Left ventricle myocardium superior (tissue), 1 donor: ENCODE data around the gene NLGN1. TPM values are rescaled to one million over a fixed set of nuclear protein-coding genes. Genes with fewer than 3 reads are reported as not detected.
"Not testable (repeated sequence)": the region's sequence is repeated elsewhere in the genome, so short reads cannot be mapped to it uniquely, and the experiment has no call there.

Experiments used
- ATAC-seq: fragments of 200-7000 bp; cut with Tn5 transposase; one replicate; pipeline ENCODE4 v1.9.1; 2020; ENCODE audit warnings: mild to moderate bottlenecking, moderate library complexity
- DNase-seq: peaks from one replicate; pipeline ENCODE4 v3.0.0-alpha.2; 2020
- intact Hi-C: fragments of 100-400 bp; cut with micrococcal nuclease; formaldehyde crosslinking; loops from one replicate; pipeline ENCODE4 v1.11.0; 2022
- total RNA-seq: library from RNA; stranded (reverse); fragmentation: NEBNext Ultra II Directional; extraction: Animal tissue kit (Norgen Biotek cat#: 25700); gene quantifications from one replicate; pipeline ENCODE4 v1.2.1, GENCODE V29; 2021
- donor health status: DM: no; HTN: yes; CAD: no; lungs with severe emphysema.

Gene NLGN1
- total RNA-seq, 1 donor from 2014 or later = 10.5 TPM

GRCh38 chr3:173411375-173411973, 13.9 kb downstream of the NLGN1 start:
- intact Hi-C loops = loop anchor here (5.0 kb wide), 1 partner anchor 141 kb away; no protein-coding TSS in a partner anchor
- no peak for DNase-seq
- peak; percentile 83 for ATAC-seq

GRCh38 chr3:173416070-173416469, 18.5 kb downstream of the NLGN1 start:
- DNase-seq = no peak
- intact Hi-C loops = no loop called here
- ATAC-seq = no peak

DNA sequence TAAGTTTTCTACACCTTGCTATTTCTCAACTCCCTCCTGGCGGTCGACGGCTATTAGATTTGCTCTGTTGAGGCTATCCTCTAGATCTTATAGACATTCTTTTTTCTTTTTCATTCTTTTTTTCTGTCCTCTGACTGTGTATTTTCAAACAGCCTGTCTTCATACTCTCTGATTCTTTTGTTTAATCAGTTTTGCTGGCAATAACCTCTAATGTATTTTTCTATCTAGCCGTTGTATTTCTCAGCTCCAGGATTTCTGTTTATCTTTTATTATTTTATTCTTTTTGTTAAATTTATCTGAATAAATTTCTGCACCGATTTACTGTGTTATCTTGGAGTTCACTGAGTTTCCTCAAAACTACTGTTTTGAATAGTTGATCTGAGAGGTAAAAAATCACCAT, 31.5 kb downstream of the NLGN1 start:
- intact Hi-C loops = no loop called here
- ATAC-seq = no peak
- DNase-seq = no peak

GRCh38 chr3:173429527-173429926, 32.0 kb downstream of the NLGN1 start:
- no peak for DNase-seq
- intact Hi-C loops = no loop called here

GRCh38 chr3:173430576-173430975, 33.0 kb downstream of the NLGN1 start:
- ATAC-seq (no peak), DNase-seq (no peak)
- intact Hi-C loops = no loop called here

More at GRCh38 chr3:173429527-173429926, 32.0 kb downstream of the NLGN1 start:
- no peak for ATAC-seq

DNA sequence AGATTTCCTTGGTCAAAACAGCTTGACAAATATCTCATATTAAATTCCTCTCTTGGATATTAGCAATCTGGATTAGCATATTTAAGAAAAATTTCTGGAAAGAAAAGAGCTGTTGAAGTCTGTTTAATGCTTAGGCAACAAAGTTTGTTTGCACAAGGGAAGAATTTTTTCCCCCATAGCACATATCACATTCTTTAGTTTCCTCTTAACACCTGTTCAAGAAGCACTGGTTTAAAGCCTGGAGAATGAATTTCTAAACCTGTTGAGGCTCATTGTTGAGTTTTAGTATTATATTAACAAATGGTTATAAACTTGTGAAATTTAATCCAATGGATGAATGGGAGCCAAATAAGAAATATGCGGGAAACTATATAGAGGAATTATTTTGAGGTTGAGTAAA, 41.5 kb downstream of the NLGN1 start:
- ATAC-seq = no peak
- intact Hi-C loops = no loop called here

DNA sequence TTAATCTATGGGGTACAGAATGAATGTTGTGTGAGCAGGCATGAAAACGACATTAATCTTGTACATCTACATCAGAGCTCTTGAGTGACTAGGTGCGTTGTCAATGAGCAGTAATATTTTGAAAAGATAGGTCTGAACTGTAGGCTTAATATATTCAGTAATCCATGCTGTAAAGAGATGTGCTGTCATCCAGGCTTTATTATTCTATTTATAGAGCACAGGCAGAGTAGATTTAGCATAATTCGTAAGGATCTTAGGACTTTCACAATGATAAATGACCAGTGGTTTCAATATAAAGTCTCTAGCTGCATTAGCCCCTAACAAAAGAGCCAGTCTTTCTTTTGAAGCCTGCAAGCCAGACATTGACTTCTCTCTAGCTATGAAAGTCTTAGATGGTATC, 43.0 kb downstream of the NLGN1 start:
- DNase-seq = no peak
- ATAC-seq = no peak
- intact Hi-C loops = no loop called here

More for the DNA sequence above, 41.5 kb downstream of the NLGN1 start:
- DNase-seq = no peak

DNA sequence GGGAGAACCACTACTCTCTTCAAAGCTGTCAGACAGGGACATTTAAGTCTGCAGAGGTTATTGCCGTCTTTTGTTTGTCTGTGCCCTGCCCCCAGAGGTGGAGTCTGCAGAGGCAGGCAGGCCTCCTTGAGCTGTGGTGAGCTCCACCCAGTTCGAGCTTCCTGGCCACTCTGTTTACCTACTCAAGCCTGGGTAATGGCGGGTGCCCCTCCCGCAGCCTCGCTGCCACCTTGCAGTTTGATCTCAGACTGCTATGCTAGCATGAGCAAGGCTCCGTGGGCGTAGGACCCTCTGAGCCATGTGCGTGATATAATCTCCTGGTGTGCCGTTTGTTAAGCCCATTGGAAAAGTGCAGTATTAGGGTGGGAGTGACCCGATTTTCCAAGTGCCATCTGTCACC, 54.0 kb downstream of the NLGN1 start:
- intact Hi-C loops, DNase-seq, ATAC-seq: not testable (repeated sequence)

- ATAC-seq = peak; percentile 63
- intact Hi-C loops = no loop called here
- no peak for DNase-seq
Observed at GRCh38 chr3:173463250-173463649, 65.7 kb downstream of the NLGN1 start.

GRCh38 chr3:173465112-173465511, 67.6 kb downstream of the NLGN1 start:
- intact Hi-C loops = no loop called here
- ATAC-seq (no peak), DNase-seq (no peak)

GRCh38 chr3:173465898-173466678, 68.5 kb downstream of the NLGN1 start:
- ATAC-seq (peak; percentile 52), DNase-seq (no peak)
- intact Hi-C loops = no loop called here

GRCh38 chr3:173467501-173467900, 70.0 kb downstream of the NLGN1 start:
- ATAC-seq = no peak
- no peak for DNase-seq
- intact Hi-C loops = no loop called here

DNA sequence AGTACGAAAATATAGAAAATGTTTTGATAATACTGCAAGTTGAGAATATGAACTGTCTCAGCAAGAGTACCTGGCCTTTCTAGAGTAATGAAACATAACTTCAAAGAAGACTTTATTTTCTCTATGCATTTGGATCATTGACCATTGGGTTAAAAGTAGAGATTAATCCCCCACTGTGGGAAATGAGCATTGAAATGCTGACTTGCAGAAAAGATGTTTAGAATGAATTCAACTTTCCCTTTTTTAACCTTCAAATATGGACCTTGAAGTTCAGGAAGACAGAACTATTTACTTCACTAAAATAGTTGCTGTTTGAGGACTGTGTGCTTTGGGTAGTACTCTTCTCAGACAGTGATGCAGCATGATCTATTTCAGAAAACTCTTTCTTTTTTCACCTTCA, 75.7 kb downstream of the NLGN1 start:
- intact Hi-C loops = no loop called here
- DNase-seq (no peak), ATAC-seq (no peak)

GRCh38 chr3:173479301-173479700, 81.8 kb downstream of the NLGN1 start:
- no peak for ATAC-seq
- intact Hi-C loops = no loop called here

GRCh38 chr3:173501931-173502489, 104.5 kb downstream of the NLGN1 start:
- peak; percentile 41 for ATAC-seq

More at GRCh38 chr3:173479301-173479700, 81.8 kb downstream of the NLGN1 start:
- DNase-seq = no peak

GRCh38 chr3:173502983-173503568, 105.5 kb downstream of the NLGN1 start:
- intact Hi-C loops = no loop called here
- DNase-seq = no peak
- peak; percentile 71 for ATAC-seq

More at GRCh38 chr3:173501931-173502489, 104.5 kb downstream of the NLGN1 start:
- no peak for DNase-seq
- intact Hi-C loops = no loop called here

- intact Hi-C loops = no loop called here
- peak; percentile 76 for ATAC-seq
Observed at GRCh38 chr3:173510565-173510964, 113.0 kb downstream of the NLGN1 start.

GRCh38 chr3:173513123-173513522, 115.6 kb downstream of the NLGN1 start:
- no peak for DNase-seq
- intact Hi-C loops = no loop called here
- ATAC-seq = no peak

More at GRCh38 chr3:173510565-173510964, 113.0 kb downstream of the NLGN1 start:
- DNase-seq = no peak

DNA sequence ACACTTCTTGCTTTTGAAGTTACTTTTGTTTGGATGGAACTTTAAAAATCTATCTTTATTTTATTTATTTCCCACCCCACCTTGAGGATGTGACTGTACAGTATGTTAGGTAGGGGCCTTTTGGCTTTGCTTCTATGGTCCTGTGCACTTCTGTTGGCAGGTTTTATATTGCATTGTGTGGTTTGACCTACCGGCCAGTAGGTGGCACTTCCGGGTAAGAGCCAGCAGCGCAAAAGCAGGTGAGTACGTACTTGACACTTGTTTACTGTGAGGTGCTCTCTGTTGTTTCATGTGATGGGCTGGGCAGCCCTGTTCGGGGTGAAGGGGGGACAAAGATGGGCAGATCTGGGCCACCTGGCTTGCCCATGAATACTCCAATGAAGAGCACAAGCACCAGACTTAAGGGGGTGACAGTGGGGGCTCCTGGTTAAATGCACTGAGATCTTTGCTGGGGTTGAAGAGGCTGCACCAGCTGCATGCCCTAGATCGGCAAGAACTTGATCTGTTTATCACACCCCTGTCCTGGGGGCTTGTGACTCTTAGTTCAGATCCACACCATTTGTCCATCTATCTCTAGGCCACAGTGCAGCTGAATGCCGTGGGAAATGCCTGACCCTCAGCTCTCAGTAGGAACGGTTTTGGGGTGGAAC, 131.6 kb downstream of the NLGN1 start:
- DNase-seq (no peak), ATAC-seq (no peak)
- intact Hi-C loops = no loop called here
